GM19397 (cell line): Measurements from ENCODE around the gene NPTX1.
"Not testable (repeated sequence)": the region's sequence is repeated elsewhere in the genome, so short reads cannot be mapped to it uniquely, and the experiment has no call there.

Experiments used
- ATAC-seq: cut with Tn5 transposase; IDR thresholded peaks from one replicate; pipeline ENCODE4 v1.9.1; 2021; ENCODE audit warnings: mild to moderate bottlenecking, moderate library complexity; ENCODE audit not compliant: unreplicated experiment

NPTX1 gene

GRCh38 chr17:80475910-80476876 is at the start of gene NPTX1:
Gene NPTX1, minus strand, starts transcription at chr17:80476607. Its CDS starts 161 bp downstream, at chr17:80476446.
- ATAC-seq: no peak

- no peak for ATAC-seq
Measured at GRCh38 chr17:80523956-80524712, 47.7 kb upstream of the NPTX1 start.

DNA sequence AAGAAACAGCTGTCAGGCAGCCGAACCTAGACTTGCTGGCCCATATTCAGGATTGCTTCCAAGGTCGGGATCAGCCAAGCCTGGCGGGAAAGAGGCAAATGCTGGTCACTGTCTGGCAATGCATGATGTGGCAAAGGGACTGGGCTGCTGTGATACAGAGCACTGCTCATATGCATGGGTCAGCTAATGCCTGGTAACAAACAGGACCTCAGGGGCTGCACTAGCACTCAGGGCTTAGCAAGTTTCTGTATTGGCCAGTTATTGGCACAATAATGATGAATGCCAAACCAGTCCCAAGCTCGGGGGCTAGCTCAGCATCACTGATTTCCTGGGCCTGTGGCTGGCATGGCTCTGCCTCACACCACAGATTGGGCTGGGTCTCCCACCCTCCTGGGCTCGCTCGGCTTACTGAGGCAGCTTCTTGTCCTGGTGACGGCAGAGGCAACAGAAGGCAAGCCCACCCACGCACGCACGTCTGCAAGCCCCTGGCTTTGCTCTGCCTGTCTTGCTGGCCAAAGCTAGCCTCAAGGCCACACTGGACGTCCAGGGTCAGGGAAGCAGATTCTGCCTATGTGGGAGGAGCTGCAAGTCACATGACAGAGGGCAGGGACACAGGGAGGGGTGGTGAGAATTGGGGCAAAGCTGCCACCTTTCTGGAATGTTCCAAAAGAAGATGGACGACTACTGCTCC is 46.8 kb upstream of the NPTX1 start:
- no peak for ATAC-seq

DNA sequence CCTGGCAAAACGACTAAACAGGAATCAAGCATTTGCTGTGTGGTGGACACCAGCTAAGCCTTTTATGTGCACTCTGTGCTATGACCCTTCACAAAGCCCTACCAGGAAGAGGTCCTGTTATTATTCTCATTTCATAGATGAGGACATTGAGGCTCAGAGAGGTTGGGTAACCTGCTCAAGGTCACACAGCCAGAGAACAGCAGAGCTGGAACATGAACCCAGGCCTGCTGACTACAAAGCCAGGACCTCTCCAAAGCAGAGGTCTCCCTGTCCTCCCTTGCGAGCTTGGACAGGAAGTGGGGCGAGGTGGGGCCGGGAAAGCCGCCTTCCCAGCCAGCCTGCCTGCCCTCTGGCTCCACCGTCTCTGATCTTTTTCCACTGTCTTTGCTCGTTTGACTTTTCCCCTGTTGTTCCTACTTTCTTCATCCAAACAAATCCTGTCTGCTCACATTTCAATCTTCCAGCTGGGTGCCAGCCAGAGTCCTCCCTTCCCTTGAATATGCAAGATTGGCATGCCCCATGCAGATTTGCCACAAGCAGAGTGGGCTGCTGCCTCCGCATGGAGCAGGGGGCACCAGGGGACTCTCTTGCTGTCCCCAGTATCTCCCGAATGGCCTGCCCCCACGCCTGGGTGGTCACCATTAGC is 44.5 kb upstream of the NPTX1 start:
- no peak for ATAC-seq

GRCh38 chr17:80519091-80519781 is 42.8 kb upstream of the NPTX1 start:
- no peak for ATAC-seq

DNA sequence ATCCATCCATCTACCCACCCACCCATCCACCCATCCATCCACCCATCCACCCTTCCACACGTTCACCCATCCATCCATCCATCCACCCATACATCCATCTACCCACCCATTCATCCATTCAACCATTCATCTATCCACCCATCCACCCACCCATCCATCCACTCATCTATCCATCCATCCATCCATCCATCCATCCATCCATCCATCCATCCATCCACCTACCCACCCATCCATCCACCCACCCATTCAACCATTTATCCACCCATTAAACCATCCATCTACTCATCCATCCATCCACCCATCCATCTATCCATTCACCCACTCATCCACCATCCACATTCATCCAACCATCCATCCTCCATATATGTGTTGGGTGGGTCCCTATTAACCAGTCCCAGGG is 42.0 kb upstream of the NPTX1 start:
- ATAC-seq: no peak

DNA sequence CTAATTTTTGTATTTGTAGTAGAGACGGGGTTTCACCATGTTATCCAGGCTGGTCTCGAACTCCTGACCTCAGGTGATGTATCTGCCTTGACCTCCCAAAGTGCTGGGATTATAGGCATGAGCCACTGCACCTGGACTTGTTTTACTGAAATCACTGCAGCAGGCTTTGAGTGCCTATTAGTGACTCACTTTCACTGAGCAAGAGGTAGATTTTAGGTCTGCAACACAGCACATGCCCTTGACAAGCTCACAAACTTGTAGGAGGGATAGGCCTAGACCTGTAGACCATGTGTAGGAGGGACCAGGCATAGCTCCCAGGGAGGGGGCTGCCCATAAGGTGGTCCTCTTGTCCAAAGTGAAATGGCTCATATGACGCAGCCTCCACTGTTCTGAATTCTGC is 41.2 kb upstream of the NPTX1 start:
- no peak for ATAC-seq

GRCh38 chr17:80516171-80516932 is 39.9 kb upstream of the NPTX1 start:
- ATAC-seq: no peak

- ATAC-seq: no peak
Measured at GRCh38 chr17:80513892-80514291, 37.5 kb upstream of the NPTX1 start.

GRCh38 chr17:80513201-80513600 is 36.8 kb upstream of the NPTX1 start:
- no peak for ATAC-seq

GRCh38 chr17:80512233-80512632 is 35.8 kb upstream of the NPTX1 start:
- no peak for ATAC-seq

DNA sequence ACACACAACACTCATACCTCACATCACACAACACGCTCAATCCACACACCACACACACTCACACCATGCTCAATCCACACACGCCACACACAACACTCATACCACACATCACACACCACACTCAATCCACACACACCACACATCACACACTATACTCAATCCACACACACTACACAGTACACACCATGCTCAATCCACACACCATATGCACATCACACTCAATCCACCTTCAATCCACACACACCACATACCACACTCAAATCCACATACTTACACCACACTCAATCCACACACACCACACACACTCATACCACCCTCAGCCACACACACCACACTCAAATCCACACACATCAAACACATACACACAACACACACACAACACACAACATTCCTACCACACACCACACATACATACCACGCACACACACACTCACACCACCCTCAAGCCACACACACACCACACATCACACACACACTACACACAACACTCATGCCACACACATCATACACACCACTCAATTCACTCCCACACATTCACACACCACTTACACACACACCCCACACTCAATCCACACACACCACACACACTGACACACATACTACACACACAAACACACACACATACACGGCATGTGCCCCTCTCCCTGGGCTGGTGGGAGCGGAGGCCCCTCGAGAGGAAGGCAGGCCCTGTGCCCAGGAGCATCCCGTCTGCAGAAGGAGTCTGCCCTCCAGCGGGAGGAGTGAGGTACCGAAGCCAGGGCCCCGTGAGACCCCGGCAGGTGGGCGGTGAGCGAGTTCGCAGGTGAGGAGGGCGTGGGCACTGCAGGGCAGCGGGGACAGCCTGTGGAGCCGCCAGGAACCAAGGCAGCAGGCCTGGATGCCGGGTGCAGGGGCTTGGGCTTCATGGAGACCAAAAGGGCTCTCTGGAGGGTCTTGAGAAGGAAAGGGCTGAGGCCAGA is 35.1 kb upstream of the NPTX1 start:
- no peak for ATAC-seq

- no peak for ATAC-seq
Measured at GRCh38 chr17:80510772-80511171, 34.4 kb upstream of the NPTX1 start.

GRCh38 chr17:80510132-80510531 is 33.7 kb upstream of the NPTX1 start:
- ATAC-seq: no peak

DNA sequence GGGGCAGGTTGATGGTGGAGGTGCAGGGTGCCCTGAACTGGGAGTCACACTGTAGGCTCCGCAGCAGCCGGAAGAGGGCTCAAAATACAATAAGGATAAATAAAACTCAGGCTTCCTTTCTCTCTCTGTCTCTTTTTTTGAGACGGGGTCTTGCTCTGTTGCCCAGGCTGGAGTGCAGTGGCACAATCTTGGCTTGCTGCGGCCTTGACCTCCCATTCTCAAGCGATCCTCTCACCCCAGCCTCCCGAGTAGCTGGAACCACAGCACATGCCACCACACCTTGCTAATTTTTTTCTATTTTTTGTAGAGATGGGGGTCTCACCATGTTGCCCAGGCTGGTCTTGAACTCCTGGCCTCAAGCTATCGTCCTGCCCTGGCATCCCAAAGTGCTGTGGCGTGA is 32.9 kb upstream of the NPTX1 start:
- no peak for ATAC-seq

- no peak for ATAC-seq
Measured at GRCh38 chr17:80507965-80508364, 31.6 kb upstream of the NPTX1 start.

DNA sequence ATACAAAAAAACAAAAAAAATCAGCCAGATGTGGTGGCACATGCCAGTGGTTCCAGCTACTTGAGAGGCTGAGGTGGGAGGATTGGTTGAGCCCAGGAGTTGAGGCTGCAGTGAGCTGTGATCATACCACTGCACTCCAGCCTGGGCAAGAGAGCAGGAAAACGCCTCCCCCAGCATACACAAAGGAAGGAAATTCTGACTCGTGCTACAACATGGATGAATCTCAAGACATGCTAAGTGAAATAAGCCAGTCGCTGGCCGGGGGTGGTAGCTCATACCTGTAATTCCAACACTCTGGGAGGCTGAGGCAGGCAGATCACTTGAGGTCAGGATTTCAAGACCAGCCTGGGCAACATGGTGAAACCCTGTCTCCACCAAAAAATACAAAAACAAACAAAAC is 30.8 kb upstream of the NPTX1 start:
- ATAC-seq: not testable (repeated sequence)

DNA sequence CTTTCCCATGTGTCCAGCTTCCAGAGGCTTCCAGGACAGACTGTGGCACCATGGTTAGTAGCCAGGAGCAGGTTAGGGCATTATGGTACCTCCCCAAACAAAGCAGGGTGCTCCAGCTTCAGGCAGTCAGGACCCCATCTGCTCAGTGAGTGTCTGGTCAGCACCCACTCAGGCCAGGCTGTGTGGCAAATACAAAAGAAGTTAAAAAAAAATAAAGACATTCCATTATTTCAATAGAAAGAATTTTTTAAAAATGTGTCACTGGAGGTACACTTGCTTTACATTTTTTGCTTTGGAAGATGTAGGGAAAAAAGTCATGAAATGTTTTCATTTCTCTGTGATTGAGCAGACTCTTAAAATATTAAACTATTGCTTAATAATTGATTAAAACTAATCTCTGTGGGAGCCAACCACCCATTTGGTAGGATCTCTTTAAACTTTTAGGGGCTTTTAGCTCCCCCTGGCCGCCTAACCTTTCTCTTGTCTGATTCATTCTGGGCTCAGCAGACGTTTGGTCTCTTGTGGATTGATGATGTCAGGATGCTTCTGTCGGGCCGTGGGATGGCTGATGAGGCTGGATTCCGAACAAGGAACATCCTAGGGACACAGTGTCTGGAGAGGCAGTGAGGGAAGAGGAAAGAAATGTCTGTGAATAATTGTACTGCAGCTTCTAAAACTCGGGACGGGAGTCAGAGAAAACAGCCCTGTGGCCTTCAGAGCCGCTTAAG is 28.4 kb upstream of the NPTX1 start:
- ATAC-seq: no peak
